Measurements from ENCODE around the gene CDCA5.

CDCA5 gene

DNA sequence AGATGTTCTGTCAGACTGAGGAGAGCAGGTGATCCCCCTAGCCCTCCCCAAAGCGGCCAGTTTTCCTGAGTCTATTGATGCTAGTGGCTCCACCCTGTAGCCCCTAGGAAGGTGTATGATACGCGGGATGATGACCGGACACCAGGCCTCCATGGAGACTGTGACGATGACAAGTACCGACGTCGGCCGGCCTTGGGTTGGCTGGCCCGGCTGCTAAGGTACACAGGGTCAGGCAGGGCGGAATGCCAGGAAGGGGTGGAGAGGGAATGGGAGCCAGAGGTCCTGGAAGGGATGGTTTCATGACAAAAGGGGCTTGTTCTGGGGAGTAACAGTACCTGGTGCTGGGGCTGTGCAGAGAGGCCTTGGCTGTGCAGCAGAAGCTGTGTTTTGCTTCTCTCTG lies 3.4 kb upstream of the CDCA5 start:
- H3K9me3 ChIP-seq (ENCODE audit: low read length), result no peaks in the 10 kb centered on the region
- no peak overlapping the region for H3K4me3 ChIP-seq (ENCODE audit: low read length)
- peaks cover 47% of the 10 kb centered on the region for H3K36me3 ChIP-seq (ENCODE audit: insufficient read depth, low read length)
- no peak overlapping the region for H2AFZ ChIP-seq (ENCODE audit: low read depth, low read length)
- H3K27me3 ChIP-seq (ENCODE audit: insufficient read depth, low read length), result no peaks in the 10 kb centered on the region
- H3K4me1 ChIP-seq (ENCODE audit: insufficient read depth, low read length), result peaks cover 19% of the 10 kb centered on the region

- H3K4me3 ChIP-seq (ENCODE audit: low read length), result no peak overlapping the region
- H3K4me1 ChIP-seq (ENCODE audit: insufficient read depth, low read length), result peaks cover 19% of the 10 kb centered on the region
- no peaks in the 10 kb centered on the region for H3K27me3 ChIP-seq (ENCODE audit: insufficient read depth, low read length)
- H2AFZ ChIP-seq (ENCODE audit: low read depth, low read length), result no peak overlapping the region
- H3K9me3 ChIP-seq (ENCODE audit: low read length), result no peaks in the 10 kb centered on the region
- peaks cover 51% of the 10 kb centered on the region for H3K36me3 ChIP-seq (ENCODE audit: insufficient read depth, low read length)
These were observed 3.0 kb upstream of the CDCA5 start for GRCh38 chr11:65086809-65087208.

DNA sequence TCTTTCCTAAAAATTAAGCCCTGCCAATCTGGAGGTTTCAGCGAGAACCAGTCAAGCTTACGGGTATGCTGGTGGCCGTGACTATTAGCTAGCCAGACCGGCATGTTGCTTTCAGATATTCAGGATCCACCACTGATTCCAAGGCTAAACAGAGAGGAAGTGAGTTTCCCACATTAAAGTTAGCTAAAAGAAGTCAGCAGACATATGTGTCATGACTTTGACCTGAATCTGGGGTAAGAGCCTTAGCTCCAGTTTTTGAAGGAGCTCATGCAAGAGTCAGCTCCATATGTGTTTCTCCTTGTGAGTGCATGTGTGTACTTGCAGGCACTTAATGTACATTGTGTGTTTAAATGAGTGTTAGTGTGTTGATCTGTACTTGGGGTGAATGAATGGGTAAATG lies 1.6 kb upstream of the CDCA5 start:
- H3K4me1 ChIP-seq (ENCODE audit: insufficient read depth, low read length), result peaks cover 19% of the 10 kb centered on the region
- no peak overlapping the region for H2AFZ ChIP-seq (ENCODE audit: low read depth, low read length)
- no peak overlapping the region for H3K4me3 ChIP-seq (ENCODE audit: low read length)
- H3K27me3 ChIP-seq (ENCODE audit: insufficient read depth, low read length), result no peaks in the 10 kb centered on the region
- no peaks in the 10 kb centered on the region for H3K9me3 ChIP-seq (ENCODE audit: low read length)
- H3K36me3 ChIP-seq (ENCODE audit: insufficient read depth, low read length), result peaks cover 61% of the 10 kb centered on the region

DNA sequence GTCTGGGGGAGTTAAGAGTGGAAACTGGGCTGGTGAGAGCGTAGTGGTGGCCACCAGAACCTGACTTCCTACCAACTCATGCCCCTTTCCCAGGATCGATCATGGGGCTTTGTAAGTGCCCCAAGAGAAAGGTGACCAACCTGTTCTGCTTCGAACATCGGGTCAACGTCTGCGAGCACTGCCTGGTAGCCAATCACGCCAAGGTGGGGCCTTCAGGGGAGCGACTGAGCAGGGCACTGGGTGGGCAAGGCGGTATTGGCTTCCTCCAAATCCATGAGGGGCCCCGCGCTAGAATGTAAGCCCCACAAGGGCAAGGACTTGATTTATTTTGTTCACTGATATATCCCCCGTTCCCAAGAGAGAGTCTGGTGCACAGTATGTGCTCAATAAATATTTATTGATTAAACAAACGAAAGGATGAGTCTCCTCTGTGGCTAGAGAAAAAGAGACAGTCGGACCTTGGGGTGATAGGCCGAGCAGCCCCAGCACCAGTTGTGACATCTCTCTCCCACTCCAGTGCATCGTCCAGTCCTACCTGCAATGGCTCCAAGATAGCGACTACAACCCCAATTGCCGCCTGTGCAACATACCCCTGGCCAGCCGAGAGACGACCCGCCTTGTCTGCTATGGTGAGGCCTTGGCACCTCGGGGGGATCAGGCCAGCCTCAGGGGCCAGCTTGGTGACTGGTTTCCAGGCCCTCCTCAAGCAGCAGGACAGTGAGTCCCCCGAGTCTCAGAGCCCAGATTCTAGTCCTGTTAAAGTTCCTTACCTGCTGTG lies 947 bp upstream of the CDCA5 start:
- Histone ChIP-seq H3K4me3 (ENCODE audit: low read length) (peak overlapping the region; percentile 88), H3K9me3 (ENCODE audit: low read length) (no peaks in the 10 kb centered on the region), H3K4me1 (ENCODE audit: insufficient read depth, low read length) (peaks cover 19% of the 10 kb centered on the region), H2AFZ (ENCODE audit: low read depth, low read length) (no peak overlapping the region), H3K36me3 (ENCODE audit: insufficient read depth, low read length) (peaks cover 65% of the 10 kb centered on the region), H3K27me3 (ENCODE audit: insufficient read depth, low read length) (no peaks in the 10 kb centered on the region)

GRCh38 chr11:65083134-65083833 lies 556 bp downstream of the CDCA5 start:
- Histone ChIP-seq H3K9me3 (ENCODE audit: low read length) (no peaks in the 10 kb centered on the region), H3K36me3 (ENCODE audit: insufficient read depth, low read length) (peaks cover 62% of the 10 kb centered on the region), H3K4me3 (ENCODE audit: low read length) (peak overlapping the region; percentile 88), H3K27me3 (ENCODE audit: insufficient read depth, low read length) (no peaks in the 10 kb centered on the region), H2AFZ (ENCODE audit: low read depth, low read length) (peak overlapping the region; percentile 66), H3K4me1 (ENCODE audit: insufficient read depth, low read length) (peaks cover 19% of the 10 kb centered on the region)

DNA sequence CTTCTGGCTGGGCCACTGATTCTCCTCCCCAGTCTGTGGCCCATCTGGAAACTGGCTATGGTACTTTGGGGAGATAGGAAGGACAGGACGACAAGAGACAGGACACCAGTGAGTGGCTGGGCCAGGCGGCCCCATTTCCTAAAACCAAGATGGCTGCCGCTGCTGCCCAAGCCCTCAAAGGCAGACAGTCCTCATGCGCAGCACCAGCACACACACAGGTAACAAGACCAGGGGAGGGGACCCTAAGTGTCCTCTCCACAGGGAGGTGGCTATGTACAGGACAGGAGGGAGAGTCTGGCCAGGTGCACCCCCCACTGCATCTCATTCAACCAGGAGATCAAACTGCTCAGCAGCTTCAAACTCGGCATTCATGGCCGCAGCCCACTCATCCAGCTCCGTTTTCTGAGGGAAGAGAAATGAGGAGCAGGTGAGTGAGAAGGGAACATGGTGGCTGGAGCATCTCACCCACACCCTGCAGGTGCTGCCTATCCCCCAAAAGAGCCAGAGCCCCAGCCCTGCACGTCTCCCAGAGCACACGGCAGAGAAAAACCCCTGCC lies 5.0 kb downstream of the CDCA5 start:
- Histone ChIP-seq H3K9me3 (ENCODE audit: low read length) (no peaks in the 10 kb centered on the region), H3K4me3 (ENCODE audit: low read length) (no peak overlapping the region), H3K36me3 (ENCODE audit: insufficient read depth, low read length) (peaks cover 47% of the 10 kb centered on the region), H3K27me3 (ENCODE audit: insufficient read depth, low read length) (no peaks in the 10 kb centered on the region), H2AFZ (ENCODE audit: low read depth, low read length) (no peak overlapping the region), H3K4me1 (ENCODE audit: insufficient read depth, low read length) (peaks cover 11% of the 10 kb centered on the region)

GRCh38 chr11:65078151-65078550 lies 5.7 kb downstream of the CDCA5 start:
- peaks cover 47% of the 10 kb centered on the region for H3K36me3 ChIP-seq (ENCODE audit: insufficient read depth, low read length)
- no peaks in the 10 kb centered on the region for H3K9me3 ChIP-seq (ENCODE audit: low read length)
- no peak overlapping the region for H3K4me3 ChIP-seq (ENCODE audit: low read length)
- H3K4me1 ChIP-seq (ENCODE audit: insufficient read depth, low read length), result peaks cover 7% of the 10 kb centered on the region
- H2AFZ ChIP-seq (ENCODE audit: low read depth, low read length), result no peak overlapping the region
- H3K27me3 ChIP-seq (ENCODE audit: insufficient read depth, low read length), result no peaks in the 10 kb centered on the region

DNA sequence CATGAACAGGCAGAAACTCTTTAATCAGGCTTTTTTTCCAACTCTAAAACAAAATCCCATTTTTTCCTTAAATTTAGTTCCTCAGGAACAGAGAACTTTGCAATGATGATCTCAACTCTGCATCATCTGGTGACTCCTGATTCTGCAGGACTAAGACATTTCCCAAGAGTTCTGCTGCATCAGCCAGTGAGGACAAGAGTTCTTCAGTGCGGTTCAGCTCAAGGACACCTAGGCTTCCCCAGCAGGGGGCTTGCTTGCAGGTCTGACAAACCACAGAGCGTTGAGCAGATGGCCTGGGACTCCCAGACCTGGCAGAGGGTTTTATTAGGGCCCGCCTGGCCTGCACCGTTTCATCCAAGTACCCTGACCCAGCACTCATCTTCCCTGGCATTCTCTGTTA lies 6.4 kb downstream of the CDCA5 start:
- no peak overlapping the region for H2AFZ ChIP-seq (ENCODE audit: low read depth, low read length)
- H3K36me3 ChIP-seq (ENCODE audit: insufficient read depth, low read length), result peaks cover 47% of the 10 kb centered on the region
- peaks cover under 1% of the 10 kb centered on the region for H3K4me1 ChIP-seq (ENCODE audit: insufficient read depth, low read length)
- no peaks in the 10 kb centered on the region for H3K27me3 ChIP-seq (ENCODE audit: insufficient read depth, low read length)
- H3K4me3 ChIP-seq (ENCODE audit: low read length), result no peak overlapping the region
- H3K9me3 ChIP-seq (ENCODE audit: low read length), result no peaks in the 10 kb centered on the region

DNA sequence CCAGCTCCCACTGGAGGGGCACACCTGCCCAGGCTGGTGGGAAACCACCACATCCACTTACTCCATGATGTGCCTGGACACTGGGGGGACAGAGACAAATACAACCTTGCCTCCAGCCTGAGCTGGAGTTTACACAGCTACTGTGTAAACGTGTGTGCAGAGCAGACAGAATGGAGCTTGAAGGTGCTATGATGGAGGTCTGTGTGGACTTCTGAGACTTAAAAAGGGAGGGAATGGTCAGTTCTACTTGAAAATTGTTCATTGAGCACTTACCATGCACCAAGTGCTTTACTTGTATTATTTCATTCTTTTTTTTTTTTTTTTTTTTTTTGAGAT lies 11.2 kb downstream of the CDCA5 start:
- Histone ChIP-seq H3K27me3 (ENCODE audit: insufficient read depth, low read length) (no peaks in the 10 kb centered on the region), H3K4me1 (ENCODE audit: insufficient read depth, low read length) (no peaks in the 10 kb centered on the region), H3K36me3 (ENCODE audit: insufficient read depth, low read length) (peaks cover 14% of the 10 kb centered on the region), H3K9me3 (ENCODE audit: low read length) (no peaks in the 10 kb centered on the region), H2AFZ (ENCODE audit: low read depth, low read length) (no peak overlapping the region), H3K4me3 (ENCODE audit: low read length) (no peak overlapping the region)

DNA sequence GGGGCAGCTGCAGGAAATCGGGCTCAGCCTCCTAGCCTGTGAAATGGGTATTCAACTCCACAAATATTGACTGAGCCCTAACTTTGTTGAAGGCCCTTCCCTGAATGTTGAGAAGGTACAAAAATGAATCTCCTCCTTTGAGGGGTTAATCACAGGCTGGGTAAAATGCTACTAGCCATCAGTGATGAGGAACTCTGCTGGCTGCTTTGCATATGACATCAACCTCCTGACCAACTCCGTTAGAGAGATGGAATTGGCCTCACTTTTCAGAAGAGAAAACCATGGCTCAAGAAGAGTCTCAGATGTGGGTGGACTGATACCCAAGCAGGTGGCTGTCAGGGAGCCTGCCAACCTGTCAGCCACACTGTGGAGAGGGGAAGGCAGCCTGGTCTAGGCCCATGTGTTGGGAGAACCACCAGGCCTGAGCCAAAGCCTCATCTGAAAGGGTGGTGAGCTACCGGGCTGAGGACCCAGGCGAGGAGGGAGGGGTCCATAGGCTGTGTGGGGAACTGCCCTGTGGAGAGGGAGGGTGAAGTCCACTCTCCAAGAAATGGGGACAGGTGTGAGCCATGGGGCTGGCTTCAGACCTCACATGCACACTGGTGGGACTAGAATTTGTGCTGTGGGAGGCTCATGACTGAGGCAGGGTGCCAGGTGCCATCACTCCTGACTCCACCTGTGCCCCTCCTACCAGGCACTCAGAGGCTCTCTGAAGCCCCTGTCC lies 11.8 kb downstream of the CDCA5 start:
- H2AFZ ChIP-seq (ENCODE audit: low read depth, low read length), result no peak overlapping the region
- no peaks in the 10 kb centered on the region for H3K4me1 ChIP-seq (ENCODE audit: insufficient read depth, low read length)
- no peaks in the 10 kb centered on the region for H3K9me3 ChIP-seq (ENCODE audit: low read length)
- H3K4me3 ChIP-seq (ENCODE audit: low read length), result no peak overlapping the region
- peaks cover 8% of the 10 kb centered on the region for H3K36me3 ChIP-seq (ENCODE audit: insufficient read depth, low read length)
- no peaks in the 10 kb centered on the region for H3K27me3 ChIP-seq (ENCODE audit: insufficient read depth, low read length)

DNA sequence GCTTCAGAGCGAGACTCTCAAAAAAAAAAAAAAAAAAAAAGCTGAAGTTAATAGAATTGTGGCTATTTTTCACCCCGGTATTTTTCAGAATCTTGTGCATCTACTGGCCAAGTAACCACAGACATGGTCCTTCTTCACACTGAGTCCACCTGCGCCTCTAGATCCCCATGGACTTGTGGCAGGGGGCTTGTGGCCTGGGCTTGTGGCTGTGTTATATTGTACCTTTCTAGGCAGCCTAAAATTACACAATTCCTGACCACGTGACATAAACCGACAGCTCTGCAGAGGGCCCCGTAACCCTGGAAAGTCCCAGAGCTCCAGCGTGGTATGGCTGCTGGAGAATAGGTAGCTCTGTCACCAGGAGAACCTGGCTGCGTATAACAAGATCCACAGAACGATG lies 14.6 kb downstream of the CDCA5 start:
- no peak overlapping the region for H2AFZ ChIP-seq (ENCODE audit: low read depth, low read length)
- H3K9me3 ChIP-seq (ENCODE audit: low read length), result no peaks in the 10 kb centered on the region
- H3K36me3 ChIP-seq (ENCODE audit: insufficient read depth, low read length), result no peaks in the 10 kb centered on the region
- no peaks in the 10 kb centered on the region for H3K27me3 ChIP-seq (ENCODE audit: insufficient read depth, low read length)
- H3K4me1 ChIP-seq (ENCODE audit: insufficient read depth, low read length), result peaks cover 3% of the 10 kb centered on the region
- no peak overlapping the region for H3K4me3 ChIP-seq (ENCODE audit: low read length)

DNA sequence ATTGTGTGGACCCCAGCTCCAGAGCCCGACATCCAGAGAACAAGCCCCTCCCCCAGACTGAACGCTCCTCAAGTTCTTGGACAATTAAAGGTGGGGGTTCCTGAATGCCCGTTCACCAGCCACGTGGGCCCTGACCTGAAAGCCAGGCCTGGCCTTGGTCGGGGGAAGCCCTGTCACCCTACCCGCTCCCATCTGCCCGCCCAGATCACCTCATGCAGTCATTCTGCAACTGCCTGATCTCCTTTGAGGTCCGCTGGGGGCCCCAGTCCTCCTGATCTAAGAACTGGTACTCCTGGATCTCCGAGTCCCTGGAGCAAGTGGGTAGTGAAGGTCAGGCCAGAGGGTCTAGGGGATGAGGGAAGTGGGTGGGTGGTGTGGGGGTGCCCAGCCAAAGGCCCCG lies 16.4 kb downstream of the CDCA5 start:
- Histone ChIP-seq H3K4me1 (ENCODE audit: insufficient read depth, low read length) (peaks cover 3% of the 10 kb centered on the region), H2AFZ (ENCODE audit: low read depth, low read length) (no peak overlapping the region)

GRCh38 chr11:65066805-65067291 lies 17.0 kb downstream of the CDCA5 start:
- Histone ChIP-seq H3K36me3 (ENCODE audit: insufficient read depth, low read length) (no peaks in the 10 kb centered on the region), H3K4me3 (ENCODE audit: low read length) (no peak overlapping the region), H3K9me3 (ENCODE audit: low read length) (no peaks in the 10 kb centered on the region), H2AFZ (ENCODE audit: low read depth, low read length) (no peak overlapping the region), H3K4me1 (ENCODE audit: insufficient read depth, low read length) (peaks cover 3% of the 10 kb centered on the region), H3K27me3 (ENCODE audit: insufficient read depth, low read length) (no peaks in the 10 kb centered on the region)

More for the DNA sequence above, 16.4 kb downstream of the CDCA5 start:
- H3K27me3 ChIP-seq (ENCODE audit: insufficient read depth, low read length), result no peaks in the 10 kb centered on the region
- no peaks in the 10 kb centered on the region for H3K36me3 ChIP-seq (ENCODE audit: insufficient read depth, low read length)
- H3K9me3 ChIP-seq (ENCODE audit: low read length), result no peaks in the 10 kb centered on the region
- no peak overlapping the region for H3K4me3 ChIP-seq (ENCODE audit: low read length)

All from neuron (in vitro differentiated cells).